Neural crest cell (in vitro differentiated cells): ENCODE measurements around the gene SLIT3. TPM values are rescaled to one million over a fixed set of nuclear protein-coding genes. Genes with fewer than 3 reads are reported as not detected.

ENCODE experiments used
- DNase-seq: peaks from one replicate; pipeline ENCODE4 v3.0.0; 2021; ENCODE audit warnings: low read depth, mixed read lengths, low spot score
- H3K27ac Mint-ChIP-seq: one replicate; pipeline ENCODE4 v1.8.0; 2021; ENCODE audit warnings: mild to moderate bottlenecking, mixed read lengths; ENCODE audit not compliant: unreplicated experiment
- H3K27me3 Mint-ChIP-seq: 2 replicates; pipeline ENCODE4 v1.8.0; 2021; ENCODE audit warnings: low read depth, mild to moderate bottlenecking, mixed read lengths
- H3K36me3 Mint-ChIP-seq: 2 replicates; pipeline ENCODE4 v1.8.0; 2021; ENCODE audit warnings: low read depth, mild to moderate bottlenecking, mixed read lengths
- H3K4me1 Mint-ChIP-seq: 2 replicates; pipeline ENCODE4 v1.8.0; 2021; ENCODE audit warnings: mixed read lengths
- H3K4me3 Mint-ChIP-seq: one replicate; pipeline ENCODE4 v1.8.0; 2021; ENCODE audit warnings: mild to moderate bottlenecking, mixed read lengths
- H3K9me3 Mint-ChIP-seq: 2 replicates; pipeline ENCODE4 v1.8.0; 2021; ENCODE audit warnings: mixed read lengths
- CTCF ChIP-seq: fragments of 200-600 bp; sonication (generic); conservative IDR thresholded peaks from 2 replicates; pipeline ENCODE4 v1.5.0; 2021; ENCODE audit warnings: antibody characterized with exemption, mild to moderate bottlenecking
- total RNA-seq: library from RNA; stranded (reverse); gene quantifications from 2 replicates; pipeline ENCODE4 v1.2.1, GENCODE V29; 2021

Gene SLIT3
- total RNA-seq, 1 donor from 2014 or later = 13.3 TPM

- TF ChIP-seq CTCF = no peak
- Mint-ChIP-seq H3K36me3 (no peaks in the 10 kb centered on the region), H3K27ac (no peak overlapping the region), H3K4me1 (peaks cover 1% of the 10 kb centered on the region), H3K27me3 (no peaks in the 10 kb centered on the region), H3K4me3 (no peak overlapping the region), H3K9me3 (no peaks in the 10 kb centered on the region)
- no peak for DNase-seq
These were observed 348.7 kb downstream of the SLIT3 start for GRCh38 chr5:168952196-168952595.

- Mint-ChIP-seq H3K27ac (no peak overlapping the region), H3K27me3 (no peaks in the 10 kb centered on the region)
These were observed 349.2 kb downstream of the SLIT3 start for GRCh38 chr5:168951769-168952168.

GRCh38 chr5:168951356-168951755 is 349.6 kb downstream of the SLIT3 start:
- DNase-seq = no peak
- no peaks in the 10 kb centered on the region for H3K27me3 Mint-ChIP-seq
- no peak overlapping the region for H3K27ac Mint-ChIP-seq
- no peak overlapping the region for H3K4me3 Mint-ChIP-seq
- no peak for TF ChIP-seq CTCF
- H3K9me3 Mint-ChIP-seq = no peaks in the 10 kb centered on the region
- peaks cover 7% of the 10 kb centered on the region for H3K4me1 Mint-ChIP-seq
- no peaks in the 10 kb centered on the region for H3K36me3 Mint-ChIP-seq

More at GRCh38 chr5:168951769-168952168, 349.2 kb downstream of the SLIT3 start:
- no peaks in the 10 kb centered on the region for H3K36me3 Mint-ChIP-seq
- H3K4me1 Mint-ChIP-seq = peaks cover 6% of the 10 kb centered on the region
- no peak for DNase-seq
- H3K4me3 Mint-ChIP-seq = no peak overlapping the region
- no peak for TF ChIP-seq CTCF
- H3K9me3 Mint-ChIP-seq = no peaks in the 10 kb centered on the region

GRCh38 chr5:168950241-168950951 is 350.5 kb downstream of the SLIT3 start:
- H3K4me1 Mint-ChIP-seq = peaks cover 7% of the 10 kb centered on the region
- H3K4me3 Mint-ChIP-seq = no peak overlapping the region
- H3K27me3 Mint-ChIP-seq = no peaks in the 10 kb centered on the region
- DNase-seq = no peak
- no peaks in the 10 kb centered on the region for H3K9me3 Mint-ChIP-seq
- H3K36me3 Mint-ChIP-seq = no peaks in the 10 kb centered on the region
- no peak overlapping the region for H3K27ac Mint-ChIP-seq
- TF ChIP-seq CTCF = no peak

GRCh38 chr5:168948746-168949145 is 352.2 kb downstream of the SLIT3 start:
- H3K9me3 Mint-ChIP-seq = no peaks in the 10 kb centered on the region
- peaks cover 12% of the 10 kb centered on the region for H3K4me1 Mint-ChIP-seq
- DNase-seq = no peak
- H3K4me3 Mint-ChIP-seq = no peak overlapping the region
- H3K27me3 Mint-ChIP-seq = no peaks in the 10 kb centered on the region
- no peak overlapping the region for H3K27ac Mint-ChIP-seq
- no peaks in the 10 kb centered on the region for H3K36me3 Mint-ChIP-seq
- TF ChIP-seq CTCF = no peak
